Peyer's patch (tissue), 4 donors: ENCODE data around the gene ITGB1BP2.
A peak's percentile ranks its signal among the peaks of the same experiment; 100 is the strongest.

Experiments
- CTCF ChIP-seq, 6 experiments: fragments of 450-650 bp in 4 of 6; fragments of 200-600 bp in 2 of 6; sonication (generic) in 1 of 6; IDR thresholded peaks; one replicate each; pipeline ENCODE4 v1.5.1; 2017 to 2019; ENCODE audit warnings: antibody characterized with exemption in 6 of 6, mild to moderate bottlenecking in 3 of 6, moderate library complexity in 1 of 6
- POLR2A ChIP-seq, 2 donors: fragments of 450-650 bp; IDR thresholded peaks; one replicate each; pipeline ENCODE4 v1.5.1; 2017; ENCODE audit warnings: antibody characterized with exemption in 2 of 2, mild to moderate bottlenecking in 2 of 2, moderate library complexity in 2 of 2

DNA sequence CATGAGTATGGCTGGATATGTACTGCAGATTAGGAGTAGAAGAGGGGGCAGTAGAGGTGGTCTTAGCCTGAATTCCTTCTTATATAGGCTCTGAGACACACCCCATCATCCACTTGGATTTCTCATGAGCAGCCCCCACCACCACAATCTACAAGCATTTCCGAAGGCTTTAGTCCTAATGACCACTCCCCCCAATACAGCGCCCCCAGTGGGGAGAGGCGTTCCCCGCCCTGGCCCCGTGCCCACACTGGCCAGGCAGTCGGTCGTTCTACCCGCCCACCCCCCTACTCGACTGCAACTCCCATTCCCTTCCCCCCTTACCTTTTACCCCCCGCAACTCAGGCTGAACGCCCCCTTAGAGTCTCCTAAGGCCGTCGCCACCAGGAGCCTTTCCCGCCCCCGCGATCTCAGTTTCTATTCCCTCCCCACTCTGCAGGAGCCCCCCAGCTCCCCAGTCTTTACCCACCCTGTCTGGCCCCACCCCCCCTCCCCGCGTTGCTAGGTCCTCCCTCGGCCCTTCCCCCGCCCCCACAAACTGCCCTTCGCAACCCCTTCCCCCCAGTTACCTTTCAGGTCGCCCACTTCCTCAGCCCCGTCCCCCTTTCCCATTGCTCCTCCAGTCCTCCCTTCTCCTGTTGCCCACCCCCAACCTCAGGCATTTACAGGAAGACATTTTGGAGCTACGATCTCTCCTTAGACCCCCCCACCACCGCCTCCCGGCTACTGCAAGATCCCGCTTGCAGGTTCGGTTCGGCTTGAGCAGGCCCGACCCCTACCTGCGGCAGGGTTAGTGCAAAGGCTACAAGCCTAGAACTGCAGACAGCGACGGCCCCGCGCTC is 48.1 kb upstream of the ITGB1BP2 start:
- peak in 3 of 6 experiments; percentile 33 to 46 (median 36) for TF ChIP-seq CTCF (IDR thresholded peaks at IDR 0.05)
- no peak for TF ChIP-seq POLR2A (IDR thresholded peaks at IDR 0.05)
